Ishikawa (cell line): ENCODE measurements around the gene OR8D4.

Experiments
- CEBPB ChIP-seq: IDR thresholded peaks from 2 replicates; pipeline ENCODE4 v1.6.1; 2012
- CREB1 ChIP-seq: IDR thresholded peaks from 2 replicates; pipeline ENCODE4 v1.6.1; 2012; ENCODE audit warnings: low read depth
- EGR1 ChIP-seq: IDR thresholded peaks from 2 replicates; pipeline ENCODE4 v1.6.1; 2012
- EP300 ChIP-seq: IDR thresholded peaks from 2 replicates; pipeline ENCODE4 v1.6.1; 2012; ENCODE audit warnings: borderline replicate concordance
- FOXM1 ChIP-seq: IDR thresholded peaks from 2 replicates; pipeline ENCODE4 v1.6.1; 2012; ENCODE audit warnings: low read depth, borderline replicate concordance
- NFIC ChIP-seq: IDR thresholded peaks from 2 replicates; pipeline ENCODE4 v1.6.1; 2012
- RAD21 ChIP-seq: IDR thresholded peaks from 2 replicates; pipeline ENCODE4 v1.6.1; 2012; ENCODE audit warnings: low read depth
- REST ChIP-seq: IDR thresholded peaks from 2 replicates; pipeline ENCODE4 v1.6.1; 2012; ENCODE audit warnings: low read depth, mild to moderate bottlenecking
- TAF1 ChIP-seq: IDR thresholded peaks from 2 replicates; pipeline ENCODE4 v1.6.1; 2012; ENCODE audit warnings: low read depth, mild to moderate bottlenecking
- TCF12 ChIP-seq: IDR thresholded peaks from 2 replicates; pipeline ENCODE4 v1.6.1; 2012; ENCODE audit warnings: low read depth
- TEAD4 ChIP-seq: IDR thresholded peaks from 2 replicates; pipeline ENCODE4 v1.6.1; 2012
- USF1 ChIP-seq: IDR thresholded peaks from 2 replicates; pipeline ENCODE4 v1.6.1; 2012
- YY1 ChIP-seq: IDR thresholded peaks from 2 replicates; pipeline ENCODE4 v1.6.1; 2012; ENCODE audit warnings: low read depth
- ZBTB7A ChIP-seq: IDR thresholded peaks from 2 replicates; pipeline ENCODE4 v1.6.1; 2012; ENCODE audit warnings: low read depth
- TF ChIP-seq, protein P1 (sequence below): IDR thresholded peaks from 2 replicates; pipeline ENCODE4 v1.6.1; 2012

The OR8D4 gene

DNA sequence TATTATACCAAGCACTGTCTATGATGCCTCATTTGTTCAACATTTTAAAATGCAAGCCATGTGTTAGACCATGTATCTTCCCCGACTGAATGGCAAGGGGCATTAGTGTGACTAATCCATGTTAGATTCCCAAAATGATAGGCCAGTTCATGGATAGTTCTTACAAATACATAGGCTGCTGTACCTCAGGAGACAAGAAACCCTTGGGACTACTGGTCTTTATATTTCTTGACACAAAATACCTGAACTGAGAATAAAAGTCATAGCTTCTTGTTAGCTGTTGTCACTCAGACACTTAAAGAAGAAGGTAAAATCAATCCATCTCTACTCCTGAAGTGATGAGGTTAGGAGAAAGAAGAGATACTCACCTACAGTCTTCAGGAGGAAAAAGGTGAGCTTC lies at the start of gene OR8D4:
Gene OR8D4, plus strand, starts transcription at position 301 of the 400 bp plus-strand sequence. CDS start 4,265 bp downstream, outside the sequence.
- TF ChIP-seq EP300, result no peak
- TF ChIP-seq EGR1, result no peak
- TF ChIP-seq TEAD4, result no peak
- TF ChIP-seq, protein P1, sequence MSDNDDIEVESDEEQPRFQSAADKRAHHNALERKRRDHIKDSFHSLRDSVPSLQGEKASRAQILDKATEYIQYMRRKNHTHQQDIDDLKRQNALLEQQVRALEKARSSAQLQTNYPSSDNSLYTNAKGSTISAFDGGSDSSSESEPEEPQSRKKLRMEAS, result no peak
- no peak for TF ChIP-seq REST
- no peak for TF ChIP-seq TAF1

DNA sequence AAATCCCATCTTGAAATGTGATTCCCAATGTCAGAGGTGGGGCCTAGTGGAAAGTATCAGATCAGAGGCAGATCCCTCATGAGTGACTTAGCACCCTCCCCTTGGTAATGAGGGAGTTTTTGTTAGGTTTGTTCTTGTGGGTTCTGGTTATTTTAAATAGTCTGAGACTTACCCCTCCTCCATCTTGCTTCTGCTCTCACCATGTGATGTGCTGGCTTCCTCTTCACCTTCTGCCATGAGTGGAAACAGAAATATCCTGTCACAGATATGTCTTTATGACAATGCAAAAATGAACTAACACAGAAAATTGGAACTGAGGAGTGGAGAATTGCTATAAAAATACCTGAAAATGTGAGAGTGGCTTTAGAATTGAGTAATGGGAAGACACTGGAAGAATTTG lies 49.6 kb upstream of the OR8D4 start:
- no peak for TF ChIP-seq CEBPB
- TF ChIP-seq, protein P1, result no peak

GRCh38 chr11:123853038-123853437 lies 48.9 kb upstream of the OR8D4 start:
- no peak for TF ChIP-seq CREB1
- no peak for TF ChIP-seq TAF1
- TF ChIP-seq, protein P1, result no peak
- no peak for TF ChIP-seq EP300
- TF ChIP-seq FOXM1, result no peak
- no peak for TF ChIP-seq TEAD4

GRCh38 chr11:123856444-123856843 lies 45.5 kb upstream of the OR8D4 start:
- no peak for TF ChIP-seq RAD21
- no peak for TF ChIP-seq ZBTB7A
- no peak for TF ChIP-seq REST
- no peak for TF ChIP-seq EGR1
- TF ChIP-seq, protein P1, result no peak
- no peak for TF ChIP-seq TCF12
- no peak for TF ChIP-seq TAF1
- TF ChIP-seq EP300, result no peak
- TF ChIP-seq USF1, result no peak
- no peak for TF ChIP-seq CREB1
- TF ChIP-seq FOXM1, result no peak
- no peak for TF ChIP-seq CEBPB
- no peak for TF ChIP-seq TEAD4
- TF ChIP-seq NFIC, result no peak
- no peak for TF ChIP-seq YY1

DNA sequence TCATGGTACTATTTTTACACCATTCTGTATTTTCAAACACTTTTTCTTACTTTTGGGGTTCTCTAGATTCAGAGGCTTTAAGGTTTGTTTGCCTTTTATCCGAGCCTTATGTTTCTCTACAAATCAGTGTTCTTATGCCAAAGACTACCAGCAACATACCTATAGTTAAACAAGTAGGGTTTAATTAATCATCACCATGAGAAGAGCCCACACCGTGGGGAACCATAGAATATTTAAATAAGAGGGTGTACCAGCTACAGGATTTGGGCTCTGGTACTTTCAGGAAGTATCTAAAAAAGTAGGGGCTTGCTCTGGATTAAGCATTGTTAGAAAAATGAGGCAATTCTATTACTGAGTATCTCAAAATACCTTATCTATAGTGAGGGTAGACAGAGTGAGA lies 42.2 kb upstream of the OR8D4 start:
- TF ChIP-seq, protein P1, result no peak
- TF ChIP-seq USF1 (no peak), CREB1 (no peak), CEBPB (no peak), TAF1 (no peak), TEAD4 (no peak), EGR1 (no peak), YY1 (no peak), NFIC (no peak), ZBTB7A (no peak), EP300 (no peak)

- TF ChIP-seq FOXM1, result no peak
- TF ChIP-seq, protein P1, result no peak
- TF ChIP-seq ZBTB7A, result no peak
- no peak for TF ChIP-seq REST
- no peak for TF ChIP-seq TEAD4
Observed at GRCh38 chr11:123880912-123881311, 21.1 kb upstream of the OR8D4 start.
